Activated B cell treated with CpG ODN at 0.5 μM for 24 hours (primary cell): ENCODE measurements around the gene P2RX4. TPM values are rescaled to one million over a fixed set of nuclear protein-coding genes. Genes with fewer than 3 reads are reported as not detected.
A peak's percentile ranks its signal among the peaks of the same experiment; 100 is the strongest.

Experiments used
- ATAC-seq: fragments of 200-7000 bp; cut with Tn5 transposase; one replicate; pipeline ENCODE4 v1.10.0; 2021; ENCODE audit warnings: low read depth, mild to moderate bottlenecking, moderate library complexity
- CTCF ChIA-PET: fragments of 350-600 bp; sonication (Branson Sonifier 250); formaldehyde crosslinking; loops from one replicate; lab custom pipeline; 2021; ENCODE audit warnings: antibody characterized with exemption; lab: Charles Lee
- POLR2A ChIA-PET: fragments of 350-600 bp; sonication (Branson Sonifier 250); formaldehyde crosslinking; loops from one replicate; lab custom pipeline; 2021; ENCODE audit warnings: antibody characterized with exemption; lab: Charles Lee
- DNase-seq: peaks from one replicate; pipeline ENCODE4 v3.0.0; 2022
- H3K27ac Mint-ChIP-seq: one replicate; pipeline ENCODE4 v1.8.0; 2020; ENCODE audit warnings: mixed read lengths
- H3K27me3 Mint-ChIP-seq: one replicate; pipeline ENCODE4 v1.8.0; 2021; ENCODE audit warnings: mixed read lengths
- H3K36me3 Mint-ChIP-seq: one replicate; pipeline ENCODE4 v1.8.0; 2021; ENCODE audit warnings: low read depth, mixed read lengths
- H3K4me1 Mint-ChIP-seq: one replicate; pipeline ENCODE4 v1.8.0; 2021; ENCODE audit warnings: mixed read lengths
- H3K4me3 Mint-ChIP-seq: one replicate; pipeline ENCODE4 v1.8.0; 2020; ENCODE audit warnings: mild to moderate bottlenecking, mixed read lengths
- H3K9me3 Mint-ChIP-seq: one replicate; pipeline ENCODE4 v1.8.0; 2020; ENCODE audit warnings: mixed read lengths
- intact Hi-C: fragments of 100-400 bp; cut with micrococcal nuclease; formaldehyde crosslinking; loops from one replicate; pipeline ENCODE4 v1.15.1; 2024
- total RNA-seq: library from RNA; stranded (reverse); gene quantifications from 2 replicates; pipeline ENCODE4 v1.2.3, GENCODE V29; 2022
- TF ChIP-seq, protein P1 (sequence below): fragments of 200-600 bp; IDR thresholded peaks from one replicate; pipeline ENCODE4 v1.8.0; 2022; ENCODE audit warnings: antibody characterized with exemption, mild to moderate bottlenecking

P2RX4 gene
- total RNA-seq, 1 donor from 2014 or later = 17.0 TPM

DNA sequence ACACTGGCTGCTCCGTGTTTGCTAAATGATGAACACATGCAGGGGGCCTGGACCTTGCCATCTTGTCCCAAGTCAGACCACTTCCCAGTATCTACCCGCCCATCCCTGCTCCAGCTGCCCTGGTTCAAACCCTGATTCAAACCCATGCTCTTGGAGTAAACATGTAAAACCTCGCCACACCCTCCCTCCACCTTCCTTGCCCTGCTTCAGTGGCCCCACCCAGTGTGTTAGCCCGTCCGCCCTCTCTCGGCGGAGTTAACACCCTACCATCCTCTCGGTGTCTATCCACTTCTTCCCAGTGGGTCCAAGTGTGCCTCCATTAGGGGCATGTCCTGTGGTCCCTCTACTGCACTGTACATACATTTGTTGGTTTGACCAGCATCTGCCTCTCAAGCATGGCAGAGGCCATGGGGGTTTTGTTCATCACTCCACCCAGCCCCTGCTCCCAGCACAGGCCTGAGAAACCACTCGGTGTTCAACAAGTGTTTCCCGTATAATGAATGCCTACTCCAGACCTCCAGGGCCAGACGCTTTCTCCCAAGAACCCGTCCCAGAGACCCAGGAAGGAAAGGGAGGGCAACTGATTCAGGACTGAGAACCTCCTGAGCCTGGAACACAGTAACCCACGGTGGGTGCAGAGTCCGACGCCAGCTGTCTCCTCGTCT lies 37.1 kb downstream of the P2RX4 start:
- Mint-ChIP-seq H3K4me1 (peaks cover 21% of the 10 kb centered on the region), H3K27ac (no peak overlapping the region), H3K27me3 (no peaks in the 10 kb centered on the region), H3K9me3 (no peaks in the 10 kb centered on the region), H3K36me3 (peaks cover 44% of the 10 kb centered on the region), H3K4me3 (no peak overlapping the region)
- intact Hi-C loops = no loop called here
- CTCF ChIA-PET = no interaction called here
- ATAC-seq (no peak), DNase-seq (no peak)
- POLR2A ChIA-PET = interaction anchor here (0.5 kb wide), 1 partner anchor 19 kb away, joined by 3 read pairs; no protein-coding TSS in a partner anchor
- TF ChIP-seq, protein P1, sequence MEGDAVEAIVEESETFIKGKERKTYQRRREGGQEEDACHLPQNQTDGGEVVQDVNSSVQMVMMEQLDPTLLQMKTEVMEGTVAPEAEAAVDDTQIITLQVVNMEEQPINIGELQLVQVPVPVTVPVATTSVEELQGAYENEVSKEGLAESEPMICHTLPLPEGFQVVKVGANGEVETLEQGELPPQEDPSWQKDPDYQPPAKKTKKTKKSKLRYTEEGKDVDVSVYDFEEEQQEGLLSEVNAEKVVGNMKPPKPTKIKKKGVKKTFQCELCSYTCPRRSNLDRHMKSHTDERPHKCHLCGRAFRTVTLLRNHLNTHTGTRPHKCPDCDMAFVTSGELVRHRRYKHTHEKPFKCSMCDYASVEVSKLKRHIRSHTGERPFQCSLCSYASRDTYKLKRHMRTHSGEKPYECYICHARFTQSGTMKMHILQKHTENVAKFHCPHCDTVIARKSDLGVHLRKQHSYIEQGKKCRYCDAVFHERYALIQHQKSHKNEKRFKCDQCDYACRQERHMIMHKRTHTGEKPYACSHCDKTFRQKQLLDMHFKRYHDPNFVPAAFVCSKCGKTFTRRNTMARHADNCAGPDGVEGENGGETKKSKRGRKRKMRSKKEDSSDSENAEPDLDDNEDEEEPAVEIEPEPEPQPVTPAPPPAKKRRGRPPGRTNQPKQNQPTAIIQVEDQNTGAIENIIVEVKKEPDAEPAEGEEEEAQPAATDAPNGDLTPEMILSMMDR = no peak

DNA sequence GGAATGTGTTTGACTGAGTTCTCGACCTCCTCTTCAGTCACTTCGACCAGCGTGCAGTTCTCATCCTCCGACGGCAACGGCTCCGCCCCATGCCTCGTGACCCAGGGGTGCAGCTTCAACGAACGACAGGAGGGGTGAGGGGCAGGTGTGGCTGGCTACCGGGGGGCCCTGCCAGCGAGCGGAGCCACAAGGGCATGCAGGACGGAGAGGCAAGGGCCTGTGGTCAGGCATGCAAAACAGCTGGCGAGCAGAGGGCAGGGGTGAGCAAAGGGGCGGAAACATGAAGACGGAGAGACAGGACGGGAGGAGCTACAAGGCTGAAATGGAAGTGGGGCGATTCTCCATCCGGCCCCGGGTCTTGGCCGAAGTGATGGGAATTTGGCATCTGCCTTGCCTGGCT lies 38.7 kb downstream of the P2RX4 start:
- peak; percentile 36 for DNase-seq
- Mint-ChIP-seq H3K4me3 (peak overlapping the region; percentile 50), H3K27ac (peak overlapping the region; percentile 56), H3K36me3 (peaks cover 54% of the 10 kb centered on the region), H3K4me1 (peaks cover 21% of the 10 kb centered on the region), H3K27me3 (no peaks in the 10 kb centered on the region), H3K9me3 (peaks cover 6% of the 10 kb centered on the region)
- ChIA-PET POLR2A (interaction anchor here (0.6 to 1.8 kb wide), 4 partner anchors 9 to 177 kb away, joined by 3 to 9 read pairs (median 4); partner anchors contain the start of gene CAMKK2), CTCF (interaction anchor here (1.2 kb wide), 1 partner anchor 10 kb away, joined by 3 read pairs; no protein-coding TSS in a partner anchor)
- intact Hi-C loops = no loop called here
- TF ChIP-seq, protein P1 = no peak
- ATAC-seq = peak; percentile 87

DNA sequence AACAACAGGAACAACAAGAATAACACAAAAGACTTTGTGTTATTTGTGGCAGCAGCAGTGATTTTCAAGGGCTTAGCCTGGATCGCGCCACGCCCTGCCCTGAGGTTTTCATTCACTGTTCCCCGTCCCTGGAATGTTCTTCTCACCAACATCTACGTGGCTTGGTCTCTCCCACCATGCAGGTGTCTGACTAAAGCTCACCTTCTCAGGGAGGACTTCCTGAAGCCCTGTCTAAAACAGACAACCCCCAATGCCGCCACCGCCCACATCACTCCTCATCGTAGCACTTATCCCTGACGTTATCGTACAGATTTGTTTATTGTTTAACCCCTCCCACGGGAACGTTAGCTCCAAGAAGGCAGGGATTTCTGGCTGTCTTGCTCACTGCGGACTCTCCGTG lies 40.4 kb downstream of the P2RX4 start:
- TF ChIP-seq, protein P1 = no peak
- Mint-ChIP-seq H3K4me1 (peaks cover 21% of the 10 kb centered on the region), H3K4me3 (no peak overlapping the region), H3K27ac (no peak overlapping the region), H3K27me3 (no peaks in the 10 kb centered on the region), H3K9me3 (peaks cover 6% of the 10 kb centered on the region), H3K36me3 (peaks cover 60% of the 10 kb centered on the region)
- ChIA-PET POLR2A (no interaction called here), CTCF (no interaction called here)
- ATAC-seq (no peak), DNase-seq (no peak)
- intact Hi-C loops = no loop called here

DNA sequence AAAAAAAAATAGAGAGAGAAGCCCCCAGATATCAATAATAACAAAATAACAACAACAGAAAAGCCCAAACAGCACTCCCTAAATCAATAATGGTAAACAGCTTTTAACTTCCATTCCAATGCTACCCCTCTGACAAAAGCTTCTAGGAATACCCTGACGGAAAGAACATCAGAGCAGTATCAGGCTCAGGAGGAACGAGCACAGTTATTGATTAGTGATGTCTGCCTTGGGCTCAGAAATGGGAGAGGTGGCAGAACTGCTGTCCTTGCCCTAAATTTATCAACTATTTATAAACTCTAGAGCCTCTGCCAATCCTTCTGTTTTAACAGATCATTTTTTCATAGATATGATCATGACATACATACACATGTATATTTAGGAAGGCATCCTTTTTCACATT lies 41.9 kb downstream of the P2RX4 start:
- H3K9me3 Mint-ChIP-seq = peaks cover 6% of the 10 kb centered on the region
- POLR2A ChIA-PET = no interaction called here
- peaks cover 20% of the 10 kb centered on the region for H3K4me1 Mint-ChIP-seq
- no peak overlapping the region for H3K4me3 Mint-ChIP-seq
- no peak for DNase-seq
- TF ChIP-seq, protein P1 = no peak
- no peak for ATAC-seq
- intact Hi-C loops = no loop called here
- CTCF ChIA-PET = no interaction called here
- peaks cover 72% of the 10 kb centered on the region for H3K36me3 Mint-ChIP-seq
- H3K27ac Mint-ChIP-seq = no peak overlapping the region
- H3K27me3 Mint-ChIP-seq = no peaks in the 10 kb centered on the region

DNA sequence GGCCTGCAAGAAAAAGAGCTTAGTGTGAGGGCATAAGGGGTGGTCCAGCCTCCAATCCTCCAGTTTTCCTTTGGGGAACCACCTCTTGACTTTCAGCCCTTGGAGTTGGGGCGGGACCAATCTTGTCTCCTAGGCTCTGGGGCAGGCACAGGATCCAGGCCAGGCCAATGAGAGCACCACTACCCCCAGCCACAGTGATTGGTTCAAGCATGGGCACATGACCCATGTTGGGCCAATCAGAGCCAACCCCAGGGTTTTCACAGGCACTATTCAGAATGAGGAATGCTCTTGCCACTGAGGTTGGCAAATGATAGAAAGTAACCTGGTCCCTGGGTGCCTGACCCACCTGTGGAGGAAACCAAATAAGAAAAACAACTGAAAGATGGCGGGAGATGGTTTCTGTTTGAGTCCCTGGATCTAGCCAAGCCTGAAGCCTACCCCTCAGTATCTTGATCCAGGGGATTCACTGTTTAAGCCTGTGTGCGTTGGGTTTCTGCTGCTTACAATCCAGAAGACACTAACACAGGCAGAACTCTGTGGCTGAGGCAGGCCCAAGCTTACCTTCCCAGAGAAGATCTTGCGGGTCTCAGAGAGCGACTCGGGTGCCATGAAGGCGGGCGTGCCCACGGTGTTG lies 42.9 kb downstream of the P2RX4 start:
- Mint-ChIP-seq H3K4me3 (no peak overlapping the region), H3K4me1 (peaks cover 13% of the 10 kb centered on the region), H3K36me3 (peaks cover 67% of the 10 kb centered on the region), H3K27ac (no peak overlapping the region), H3K27me3 (no peaks in the 10 kb centered on the region), H3K9me3 (peaks cover 6% of the 10 kb centered on the region)
- DNase-seq = no peak
- ChIA-PET CTCF (no interaction called here), POLR2A (no interaction called here)
- intact Hi-C loops = no loop called here
- TF ChIP-seq, protein P1 = no peak
- ATAC-seq = no peak
